Ishikawa (cell line): ENCODE results near the gene RAB11B.

Source experiments
- CEBPB ChIP-seq: IDR thresholded peaks from 2 replicates; pipeline ENCODE4 v1.6.1; 2012
- EP300 ChIP-seq: IDR thresholded peaks from 2 replicates; pipeline ENCODE4 v1.6.1; 2012; ENCODE audit warnings: borderline replicate concordance
- NFIC ChIP-seq: IDR thresholded peaks from 2 replicates; pipeline ENCODE4 v1.6.1; 2012
- TEAD4 ChIP-seq: IDR thresholded peaks from 2 replicates; pipeline ENCODE4 v1.6.1; 2012

DNA sequence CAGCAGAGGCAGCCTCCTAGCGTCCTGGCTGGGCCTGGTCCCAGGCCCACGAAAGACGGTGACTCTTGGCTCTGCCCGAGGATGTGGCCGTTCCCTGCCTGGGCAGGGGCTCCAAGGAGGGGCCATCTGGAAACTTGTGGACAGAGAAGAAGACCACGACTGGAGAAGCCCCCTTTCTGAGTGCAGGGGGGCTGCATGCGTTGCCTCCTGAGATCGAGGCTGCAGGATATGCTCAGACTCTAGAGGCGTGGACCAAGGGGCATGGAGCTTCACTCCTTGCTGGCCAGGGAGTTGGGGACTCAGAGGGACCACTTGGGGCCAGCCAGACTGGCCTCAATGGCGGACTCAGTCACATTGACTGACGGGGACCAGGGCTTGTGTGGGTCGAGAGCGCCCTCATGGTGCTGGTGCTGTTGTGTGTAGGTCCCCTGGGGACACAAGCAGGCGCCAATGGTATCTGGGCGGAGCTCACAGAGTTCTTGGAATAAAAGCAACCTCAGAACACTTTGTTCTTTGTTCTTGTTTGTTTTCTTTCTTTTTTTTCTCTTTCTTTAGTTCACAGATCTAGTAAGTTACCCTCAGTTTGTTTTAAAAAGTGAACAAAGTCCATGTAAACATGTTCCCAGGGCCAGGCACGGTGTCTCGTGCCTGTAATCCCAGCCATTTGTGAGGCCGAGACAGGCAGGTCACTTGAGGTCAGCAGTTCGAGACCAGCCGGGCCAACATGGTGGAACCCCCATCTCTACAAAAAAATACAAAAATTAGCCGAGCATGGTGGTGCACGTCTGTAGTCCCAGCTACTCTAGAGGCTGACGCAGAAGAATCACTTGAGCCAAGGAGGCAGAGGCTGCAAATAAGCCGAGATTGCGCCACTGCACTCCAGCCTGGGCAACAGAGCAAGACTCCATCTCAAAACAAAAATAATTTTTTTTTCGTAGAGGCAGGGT is 16.0 kb upstream of the RAB11B start:
- TF ChIP-seq NFIC = no peak
- TF ChIP-seq EP300 = no peak
- TF ChIP-seq CEBPB = no peak
- TF ChIP-seq TEAD4 = no peak
